Activated T-cell treated with anti-CD3 and anti-CD28 coated beads for 48 hours (primary cell): ENCODE results near the gene ZMAT5.

Source experiments
- DNase-seq: peaks from one replicate; pipeline ENCODE4 v3.0.0-alpha.2; 2020; ENCODE audit warnings: low read depth

Gene ZMAT5

DNA sequence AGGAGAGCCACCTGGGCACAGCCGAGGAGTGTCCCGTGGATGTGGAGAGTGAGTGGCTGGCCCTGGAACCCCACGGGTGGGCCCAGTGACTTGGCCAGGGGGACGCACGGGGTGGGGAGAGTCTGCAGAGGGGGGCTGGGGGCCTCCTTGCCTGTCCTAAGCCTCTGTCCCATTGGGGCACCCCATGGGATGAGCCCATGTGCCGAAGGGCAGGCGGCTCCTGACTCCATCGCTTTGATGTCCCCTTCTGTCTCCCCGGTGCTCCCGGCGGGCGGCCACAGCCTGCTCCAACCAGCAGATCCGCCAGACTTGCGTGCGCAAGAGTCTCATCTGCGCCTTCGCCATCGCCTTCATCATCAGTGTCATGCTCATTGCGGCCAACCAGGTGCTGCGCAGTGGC lies 37.6 kb downstream of the ZMAT5 start:
- no peak for DNase-seq

DNA sequence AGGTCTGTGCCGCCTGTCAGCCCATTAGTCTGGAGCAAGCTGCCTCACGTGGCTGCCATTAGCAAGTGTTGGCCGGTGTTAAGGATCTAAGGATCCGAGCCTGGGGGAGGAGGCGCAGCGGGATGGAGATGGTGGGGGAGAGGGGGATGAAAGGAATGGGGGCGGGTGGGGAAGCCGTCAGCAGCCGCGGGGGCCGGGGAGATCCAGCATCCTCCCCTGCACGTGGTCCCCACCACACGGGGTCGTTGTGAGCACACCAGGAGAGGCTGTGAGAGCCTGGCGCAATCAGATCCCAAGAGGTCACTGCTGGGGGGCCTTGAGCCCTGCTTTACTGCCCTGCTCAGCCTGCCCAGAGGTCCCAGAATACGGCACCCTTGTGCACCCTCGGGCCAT lies 39.7 kb downstream of the ZMAT5 start:
- peak; percentile 9 for DNase-seq

DNA sequence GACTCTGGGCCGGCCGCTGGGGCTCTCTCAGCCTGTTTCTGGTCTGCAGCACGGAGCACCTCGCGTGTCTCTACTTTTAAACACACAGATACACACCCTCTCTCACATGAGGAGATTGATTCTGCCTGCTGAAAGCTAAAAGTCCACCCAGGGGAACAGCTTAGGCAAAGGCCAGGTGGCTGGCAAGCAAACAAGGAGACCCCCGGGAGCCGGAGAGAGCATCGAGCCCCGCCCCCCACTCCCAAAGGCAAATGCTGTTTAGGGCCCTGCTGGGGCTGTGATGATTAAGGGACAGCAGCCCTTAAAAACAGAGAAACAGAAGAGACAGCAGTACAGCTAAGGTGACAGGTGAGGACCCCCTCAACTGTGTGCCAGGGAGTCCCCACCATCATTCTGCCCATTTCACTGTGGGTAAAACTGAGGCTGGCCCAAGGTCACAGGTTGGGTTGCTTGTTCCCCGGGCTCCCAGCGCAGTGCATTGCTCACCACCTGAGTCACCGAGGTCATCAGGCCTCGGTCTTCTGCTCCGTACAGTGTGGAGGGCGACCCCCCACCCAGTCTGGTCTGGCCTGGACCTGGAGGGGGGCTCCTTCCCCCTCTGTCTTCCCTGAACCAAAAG lies 40.2 kb downstream of the ZMAT5 start:
- no peak for DNase-seq

DNA sequence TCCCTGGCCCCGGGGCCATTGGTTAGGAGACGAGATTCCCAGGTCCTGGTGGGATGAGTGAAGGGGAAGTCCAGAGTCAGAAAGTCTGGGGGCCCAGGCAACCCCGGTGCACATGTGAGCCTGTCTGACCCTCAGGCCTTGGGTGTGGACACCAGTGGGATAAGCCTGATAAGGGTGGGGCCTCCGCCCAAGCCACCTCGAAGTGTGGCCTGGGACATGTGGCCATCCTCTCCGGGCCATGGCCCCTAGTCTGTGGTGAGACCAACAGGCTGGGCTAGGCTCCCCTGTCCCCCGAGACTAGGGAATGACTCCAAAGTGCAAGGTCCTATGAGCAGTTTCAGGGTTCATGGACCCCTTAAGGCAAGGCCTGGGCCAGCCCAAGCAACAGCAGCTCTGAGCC lies 40.7 kb downstream of the ZMAT5 start:
- no peak for DNase-seq

DNA sequence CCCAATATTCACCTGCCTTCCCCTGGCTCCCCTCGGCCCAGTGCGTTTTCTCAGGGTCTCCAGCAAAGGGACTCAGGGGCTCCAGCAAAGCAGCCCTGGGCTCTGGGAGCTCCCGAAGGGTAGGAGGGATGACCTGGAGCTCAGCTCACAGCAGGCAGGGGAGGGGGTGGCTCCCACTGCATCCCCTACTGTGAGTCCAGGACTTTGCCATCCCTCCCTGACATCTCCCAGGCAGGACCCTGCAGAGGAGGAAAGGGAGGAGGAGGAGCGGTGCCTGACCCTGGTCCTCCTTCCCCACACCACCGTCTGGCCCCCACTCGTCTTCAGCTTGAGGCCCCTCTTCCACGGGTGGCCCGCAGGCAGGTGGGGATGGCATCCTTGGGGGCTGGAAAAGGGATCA lies 42.0 kb downstream of the ZMAT5 start:
- no peak for DNase-seq

DNA sequence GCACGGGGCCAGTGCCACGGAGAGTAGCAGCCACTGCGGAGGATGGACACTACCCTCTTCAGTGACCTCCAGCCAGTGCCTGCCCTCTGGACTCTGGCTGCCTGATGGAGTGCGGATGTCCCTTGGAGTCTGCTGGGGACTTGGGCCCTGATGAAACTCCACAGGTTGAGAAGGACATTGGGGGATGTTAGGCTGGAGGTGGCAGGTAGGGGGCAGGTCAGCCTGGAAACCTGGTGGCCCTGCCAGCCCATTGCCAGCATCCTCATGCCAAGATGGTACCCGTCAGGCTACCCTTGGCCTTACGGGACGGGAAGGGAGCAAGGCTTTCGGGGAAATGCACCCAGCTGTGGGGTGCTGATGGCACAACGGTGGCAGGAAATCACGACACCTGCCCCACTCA lies 43.0 kb downstream of the ZMAT5 start:
- DNase-seq = no peak

DNA sequence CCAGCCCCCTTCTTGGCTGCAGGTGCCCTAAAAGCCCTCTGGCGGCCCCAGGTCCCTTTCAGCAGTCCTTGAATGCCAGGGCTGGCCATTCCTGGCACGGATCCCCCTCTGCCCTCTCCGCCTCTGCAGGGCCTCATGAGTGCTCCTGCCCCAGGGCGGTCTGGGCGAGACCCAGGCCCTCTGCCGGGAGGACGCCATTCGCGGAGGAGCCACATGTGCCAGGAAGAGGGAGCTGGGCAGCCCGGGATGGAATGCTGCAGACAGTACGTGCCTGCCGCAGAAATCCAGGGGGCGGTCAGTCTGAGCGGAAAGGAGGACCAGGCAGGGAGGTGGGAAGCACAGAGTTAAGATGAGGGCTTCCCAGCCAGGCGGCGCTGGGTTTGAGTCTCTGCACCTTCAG lies 44.2 kb downstream of the ZMAT5 start:
- DNase-seq = no peak

DNA sequence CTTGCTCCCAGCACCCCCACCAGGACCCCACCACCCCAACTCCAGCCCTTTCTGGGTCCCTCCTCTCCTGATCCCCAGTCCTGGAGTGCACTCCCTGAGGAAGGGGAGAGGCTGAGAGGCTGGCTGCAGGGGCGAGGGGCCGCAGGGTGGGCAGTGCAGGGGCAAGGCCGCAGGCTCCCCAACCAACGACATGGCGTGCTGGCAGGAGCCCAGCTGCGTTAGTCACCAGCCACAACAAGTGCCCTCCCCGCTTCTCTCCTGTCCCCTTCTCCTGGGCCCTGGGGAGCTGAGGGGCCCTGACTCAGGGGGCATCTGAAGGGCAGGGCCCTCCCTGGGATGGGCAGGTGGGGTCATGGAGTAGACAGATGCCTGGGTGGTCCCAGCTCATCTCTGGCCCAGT lies 44.7 kb downstream of the ZMAT5 start:
- DNase-seq = no peak

DNA sequence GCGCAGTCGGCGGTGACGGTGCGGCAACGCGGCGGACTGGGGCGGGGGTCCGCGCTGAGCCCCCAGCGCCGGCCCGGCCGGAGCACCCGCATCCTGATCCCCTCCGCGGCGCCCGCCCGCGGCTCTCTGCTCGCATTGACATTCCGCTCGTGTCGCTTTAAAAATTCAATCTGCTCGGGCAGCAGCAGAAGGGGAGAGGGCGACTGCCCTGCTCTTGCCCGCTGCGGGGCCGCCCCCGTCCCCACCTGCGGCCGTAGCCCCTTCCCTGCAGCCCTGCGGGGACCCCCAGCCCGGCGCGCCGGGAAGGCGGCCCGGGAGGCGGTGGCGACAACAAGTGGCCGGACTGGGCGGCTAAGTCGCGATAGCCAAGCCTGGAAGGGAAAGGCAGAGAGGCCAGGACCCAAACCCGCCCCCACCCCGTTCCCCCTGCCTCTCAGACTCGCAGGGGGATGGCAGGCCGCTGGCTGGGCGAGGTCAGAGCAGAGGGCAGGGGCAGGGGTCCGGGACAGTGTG lies 45.9 kb downstream of the ZMAT5 start:
- DNase-seq = no peak

DNA sequence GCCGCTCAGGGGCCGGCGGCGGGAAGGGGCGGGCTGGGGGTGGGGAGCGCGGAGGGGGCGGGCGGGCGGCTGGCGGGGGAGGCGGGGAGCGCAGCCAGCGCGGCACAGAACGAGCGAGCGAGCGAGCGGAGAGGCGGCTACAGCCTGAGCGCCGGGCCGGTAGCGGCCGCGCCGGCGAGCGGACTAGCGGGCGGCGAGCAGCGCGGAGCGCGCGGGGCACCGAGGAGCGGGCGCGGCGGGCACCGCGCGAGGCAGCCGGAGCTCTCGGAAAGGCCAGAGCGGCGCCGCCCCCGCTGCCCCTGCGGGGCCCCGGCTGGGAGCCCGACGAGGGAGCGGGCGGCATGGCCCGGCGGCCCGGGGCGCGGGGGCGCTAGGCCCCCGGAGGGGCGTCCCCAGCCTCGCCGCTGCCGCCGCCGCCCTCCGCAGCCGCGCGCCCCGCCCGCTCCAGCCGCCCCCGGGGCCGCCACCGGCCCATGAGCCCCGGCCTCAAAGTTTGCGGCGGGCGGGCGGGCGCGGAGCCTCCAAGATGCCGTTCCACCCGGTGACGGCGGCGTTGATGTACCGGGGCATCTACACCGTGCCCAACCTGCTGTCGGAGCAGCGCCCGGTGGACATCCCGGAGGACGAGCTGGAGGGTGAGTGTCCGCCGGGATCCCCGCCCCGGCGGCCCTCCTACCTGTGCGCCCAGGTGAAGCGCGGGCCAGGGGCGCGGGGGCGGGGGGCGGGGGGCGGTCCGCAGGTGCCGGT lies 46.7 kb downstream of the ZMAT5 start, which contains the start of gene CABP7:
CABP7 (plus strand) TSS at position 105 of the 747 bp plus-strand sequence; CDS start at position 527, 422 bp downstream.
- DNase-seq = peak; percentile 12

DNA sequence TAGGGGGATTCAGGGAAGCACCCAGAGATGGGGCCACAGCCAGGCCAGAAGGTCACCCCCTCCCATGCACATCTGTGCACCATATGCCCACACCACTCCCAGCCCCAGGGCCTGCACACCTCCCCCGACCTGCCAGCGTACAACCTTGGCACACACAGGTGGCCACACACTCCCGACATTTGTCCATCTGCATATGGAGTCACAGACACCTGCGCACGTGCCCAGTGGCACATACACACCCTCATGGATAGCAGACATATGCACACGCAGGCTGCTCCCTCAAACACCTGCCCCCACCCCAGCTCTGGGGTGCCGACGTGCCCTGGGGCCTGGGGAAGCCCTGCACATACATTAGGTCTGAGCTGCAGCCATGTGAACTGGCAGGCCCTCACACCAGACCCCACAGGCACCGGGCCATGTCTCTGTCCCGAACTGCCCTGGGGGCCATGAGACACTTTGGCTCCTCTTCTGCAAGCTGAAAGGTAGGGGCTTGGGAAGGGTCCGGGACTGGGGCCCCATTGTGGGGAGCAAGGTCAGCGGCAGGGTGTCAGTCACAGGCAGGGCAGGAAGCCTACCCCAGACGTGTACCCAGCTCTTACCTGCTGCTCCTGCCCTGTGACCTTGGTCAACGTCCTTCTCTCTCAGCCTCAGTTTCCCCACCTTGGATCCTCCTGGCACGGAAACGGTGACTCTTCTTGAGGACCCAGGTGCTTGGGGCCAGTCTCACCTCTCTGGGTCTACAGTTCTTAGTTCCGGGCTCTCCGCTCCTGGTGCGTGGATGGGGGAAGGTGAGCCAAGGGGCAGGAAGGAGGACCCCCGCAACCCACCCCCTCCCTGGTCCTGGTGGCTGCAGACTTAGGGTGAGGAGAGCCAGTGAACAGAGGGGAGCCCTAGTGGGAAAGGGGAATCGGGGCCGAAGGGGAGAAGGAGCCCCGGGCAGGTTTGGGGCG lies 47.6 kb downstream of the ZMAT5 start:
- no peak for DNase-seq

DNA sequence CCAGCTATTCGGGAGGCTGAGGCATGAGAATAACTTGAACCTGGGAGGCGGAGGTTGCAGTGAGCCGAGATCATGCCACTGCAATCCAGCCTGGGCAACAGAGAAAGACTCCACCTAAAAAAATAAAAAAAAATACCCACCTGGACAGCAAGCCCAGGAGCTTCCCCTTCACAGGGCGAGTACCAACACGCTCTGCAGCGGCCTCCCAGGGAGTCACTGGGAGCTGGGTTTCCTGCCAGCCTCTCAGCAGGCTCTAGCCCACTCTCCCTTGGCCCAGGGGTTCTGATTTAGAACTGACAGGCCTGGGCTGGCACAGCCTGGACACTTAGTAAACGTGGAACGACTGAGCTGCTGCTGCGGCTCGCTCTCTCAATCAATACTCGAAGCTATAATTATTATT lies 49.0 kb downstream of the ZMAT5 start:
- DNase-seq = no peak

DNA sequence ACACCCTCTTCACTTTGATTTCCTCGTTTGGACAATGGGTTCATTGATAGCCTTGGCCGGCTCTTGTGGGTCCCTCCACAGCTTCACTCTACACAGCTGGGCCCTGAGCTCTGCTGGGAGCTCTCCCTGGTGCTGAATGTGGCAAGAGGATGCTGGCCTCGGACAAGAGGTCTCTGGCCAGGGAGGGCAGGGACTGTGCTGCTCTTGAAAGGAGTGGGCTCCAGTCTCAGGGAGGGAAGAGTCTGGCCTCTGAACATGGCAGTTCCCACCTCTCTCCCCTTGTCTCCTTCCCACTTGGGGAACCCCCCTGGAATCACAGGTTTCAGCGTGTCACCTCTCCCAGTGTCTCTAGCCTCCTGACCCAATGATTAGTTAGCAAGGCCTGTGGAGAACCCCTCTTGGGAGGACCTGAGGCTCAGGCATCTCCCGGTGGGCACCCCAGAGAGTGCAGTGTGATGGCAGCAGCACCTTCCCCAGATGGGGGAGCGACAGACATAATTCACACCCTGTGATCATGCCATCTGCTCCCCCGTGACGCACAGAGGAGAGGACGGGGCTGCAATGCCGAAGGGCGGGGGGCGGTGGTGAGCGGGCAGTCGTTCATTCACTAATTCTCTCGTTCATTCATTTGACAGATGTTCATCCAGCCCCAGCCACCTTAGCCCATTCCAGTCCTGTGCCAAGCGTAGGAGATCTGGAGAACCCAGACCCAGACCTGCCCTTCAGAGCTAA lies 49.8 kb downstream of the ZMAT5 start:
- no peak for DNase-seq

DNA sequence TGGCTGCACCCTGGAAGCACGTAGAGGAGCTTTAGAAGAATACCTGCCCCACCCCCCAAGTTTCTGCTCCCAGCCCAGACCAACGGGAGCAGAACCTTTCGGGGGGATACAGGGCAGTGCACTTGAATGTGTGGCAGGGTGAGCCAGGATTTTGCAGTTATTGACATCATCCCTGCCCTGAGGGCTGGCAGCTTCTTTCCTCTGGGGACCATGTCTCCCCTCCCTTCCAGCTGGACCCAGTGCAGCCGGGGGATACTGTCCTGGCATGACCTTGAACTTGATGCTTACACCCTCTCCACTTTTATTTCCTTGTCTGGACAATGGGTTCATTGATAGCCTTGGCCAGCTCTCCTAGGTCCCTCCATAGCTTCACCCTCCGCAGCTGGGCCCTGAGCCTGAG lies 51.1 kb downstream of the ZMAT5 start:
- no peak for DNase-seq

DNA sequence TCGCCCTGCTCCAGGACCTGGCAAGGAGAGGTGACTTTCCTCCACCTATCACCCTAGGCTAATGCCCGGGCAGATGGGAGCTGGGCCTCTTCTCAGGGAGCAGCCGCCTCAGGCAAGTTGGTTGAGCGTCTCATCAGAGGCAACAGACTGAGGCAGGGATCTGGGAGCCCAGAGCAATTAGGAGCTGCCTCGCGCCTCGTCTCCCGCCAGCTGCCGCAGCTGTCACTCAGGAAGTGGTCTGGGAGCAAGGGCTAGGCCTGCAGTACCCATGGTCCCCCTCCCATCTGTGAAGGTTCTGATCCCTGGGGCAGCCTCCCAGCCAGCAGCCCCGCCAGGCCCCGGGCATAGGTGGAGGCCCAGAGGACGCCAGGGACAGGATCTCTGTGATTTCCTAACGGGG lies 51.6 kb downstream of the ZMAT5 start:
- DNase-seq = no peak

DNA sequence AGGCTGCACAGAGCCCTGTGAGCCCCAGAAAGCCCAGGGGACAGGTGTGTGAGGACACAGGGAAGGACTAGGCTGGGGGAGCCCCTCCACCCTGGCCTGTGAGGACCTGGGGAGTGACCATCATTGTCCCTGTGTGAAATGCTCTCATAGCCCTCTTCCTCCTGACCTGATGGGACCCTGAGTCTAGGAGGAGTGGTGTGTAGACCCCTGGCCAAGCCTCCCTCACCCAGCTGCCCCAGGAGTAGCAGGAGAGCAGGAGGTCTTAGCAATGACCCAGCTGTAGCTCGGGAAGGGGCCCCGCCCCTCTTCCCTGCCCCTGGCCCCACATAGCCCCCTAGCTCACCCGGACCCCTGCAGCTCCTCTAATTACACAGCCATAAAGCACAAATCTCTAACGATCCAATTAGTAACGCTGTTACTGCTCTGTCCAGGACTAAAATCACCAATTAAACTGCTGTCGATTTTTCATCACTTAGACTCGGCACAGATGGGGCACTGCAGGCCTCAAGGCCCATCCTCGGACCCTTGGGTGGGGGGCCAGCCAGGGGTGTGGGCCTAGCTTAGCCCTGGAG lies 53.6 kb downstream of the ZMAT5 start:
- DNase-seq = no peak

DNA sequence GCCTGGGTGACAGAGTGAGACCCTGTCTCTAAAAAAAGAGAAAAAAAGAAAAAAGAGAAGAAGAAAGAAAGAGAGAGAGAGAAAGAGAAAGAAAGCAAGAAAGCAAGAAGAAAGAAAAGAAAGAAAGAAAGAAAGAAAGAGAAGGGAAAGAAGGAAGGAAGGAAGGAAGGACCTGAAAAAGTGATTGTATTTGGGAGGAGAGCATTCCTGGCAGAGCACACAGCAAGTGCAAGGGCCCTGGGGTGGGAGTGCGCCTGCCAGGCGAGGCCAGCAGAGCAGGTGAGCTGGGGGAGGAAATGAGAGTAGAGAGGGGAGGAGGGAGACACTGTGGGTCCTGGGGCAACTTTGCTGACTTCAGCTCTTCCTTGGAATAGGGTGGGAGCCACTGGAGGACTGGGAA lies 54.7 kb downstream of the ZMAT5 start:
- no peak for DNase-seq

DNA sequence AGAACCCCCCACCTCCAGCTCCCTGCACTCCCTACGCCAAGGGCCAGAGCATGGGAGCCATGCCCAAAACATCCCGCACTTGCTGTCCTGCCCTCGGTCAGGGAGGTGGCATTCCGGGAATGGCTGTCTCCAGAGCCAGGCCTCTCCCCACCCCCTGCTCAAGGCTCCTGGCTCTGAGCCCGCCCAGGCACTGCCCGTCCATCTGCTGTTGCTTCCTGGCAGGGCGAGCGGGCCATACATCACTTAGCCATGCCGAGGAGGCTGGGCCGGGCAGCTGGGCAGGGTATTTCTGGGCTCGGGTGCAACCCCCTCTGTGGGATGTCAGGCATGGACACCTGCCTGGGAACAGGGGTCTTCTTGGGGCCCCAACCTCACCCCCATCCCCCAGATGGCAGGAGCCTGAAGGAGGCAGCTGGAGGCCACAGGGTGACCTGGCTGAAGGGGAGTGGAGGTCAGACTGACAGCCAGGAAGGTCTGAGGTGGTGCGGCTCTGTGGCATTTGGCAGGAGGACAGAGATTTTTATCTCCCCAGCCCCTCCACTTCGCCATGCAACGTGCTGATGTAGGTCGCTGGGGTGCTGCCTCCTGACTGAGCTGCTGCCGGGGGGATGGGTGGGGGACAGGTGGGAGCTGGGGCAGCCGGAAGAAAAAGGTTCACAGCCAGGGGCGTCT lies 55.7 kb downstream of the ZMAT5 start:
- no peak for DNase-seq

DNA sequence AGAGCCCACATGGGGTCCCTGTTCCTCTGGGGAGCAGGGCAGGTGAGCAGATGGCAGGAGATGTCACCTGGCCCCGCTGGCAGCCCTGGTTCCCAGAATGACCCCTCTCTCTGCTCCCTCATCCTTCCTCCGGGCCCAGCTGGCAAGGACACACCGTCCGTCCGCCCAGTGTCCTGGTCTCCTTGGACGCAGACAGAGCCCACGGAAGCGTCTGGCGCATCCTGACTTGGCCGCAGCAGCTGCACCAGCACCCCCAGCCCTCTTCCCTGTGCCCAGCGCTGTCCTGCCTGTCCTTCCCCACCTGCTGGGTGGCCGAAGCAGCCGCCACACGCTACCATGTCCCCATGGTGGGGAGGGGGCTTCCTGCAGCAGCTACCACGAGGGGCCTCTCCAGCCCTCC lies 56.6 kb downstream of the ZMAT5 start:
- DNase-seq = no peak

DNA sequence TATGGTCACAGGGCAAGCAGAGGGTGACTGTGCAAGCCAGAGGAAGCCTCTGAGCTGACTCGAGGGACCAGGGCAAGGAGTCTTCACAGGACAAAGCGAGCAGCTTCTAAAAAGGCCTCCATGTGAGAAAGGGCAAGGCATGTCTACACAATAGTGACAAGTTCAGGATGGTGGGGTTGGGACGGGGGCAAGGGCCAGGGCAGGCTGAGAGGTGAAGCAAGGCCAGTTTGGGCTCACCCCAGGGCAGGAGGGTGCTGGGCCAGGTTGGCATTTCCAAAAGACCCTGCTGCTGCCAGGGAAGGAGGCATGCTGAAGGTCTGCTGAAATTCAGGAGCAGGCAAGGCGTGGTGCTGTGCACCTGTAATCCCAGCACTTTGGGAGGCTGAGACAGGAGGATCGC lies 59.3 kb downstream of the ZMAT5 start:
- DNase-seq = no peak

DNA sequence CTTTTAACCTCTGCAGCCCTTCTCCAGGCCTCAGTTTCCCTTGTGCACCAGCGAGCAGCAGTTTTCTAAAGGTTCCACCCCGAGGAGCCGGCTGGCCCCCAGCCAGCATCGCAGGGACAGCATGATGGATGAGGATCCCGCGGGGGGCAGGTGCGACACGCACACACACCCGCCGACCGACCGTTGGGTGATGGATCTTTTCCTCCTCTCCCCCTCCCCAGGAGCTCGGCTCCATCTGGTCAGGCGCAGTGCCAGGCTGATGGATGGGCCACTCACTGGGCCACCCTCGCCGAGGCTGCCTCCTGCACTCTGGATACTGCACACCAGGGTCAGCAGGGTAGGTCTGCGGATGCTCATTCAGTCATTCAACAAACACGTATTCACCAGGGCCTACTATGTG lies 59.8 kb downstream of the ZMAT5 start:
- DNase-seq = no peak
